GM23248 (cell line): ENCODE data around the gene TSG101.

ENCODE experiments used
- EZH2 ChIP-seq: fragments of 200-600 bp; sonication (generic); IDR thresholded peaks from 2 replicates; pipeline ENCODE4 v1.6.1; 2018; ENCODE audit warnings: antibody characterized with exemption, mild to moderate bottlenecking; ENCODE audit not compliant: insufficient read depth, poor library complexity, severe bottlenecking
- EZH2phosphoT487 ChIP-seq: fragments of 200-600 bp; sonication (generic); IDR thresholded peaks from 2 replicates; pipeline ENCODE4 v1.6.1; 2018; ENCODE audit warnings: antibody characterized with exemption, moderate library complexity, mild to moderate bottlenecking, low read depth; ENCODE audit not compliant: insufficient read depth

- TF ChIP-seq EZH2 (no peak), EZH2phosphoT487 (no peak)
Observed at GRCh38 chr11:18501629-18502028, 25.1 kb downstream of the TSG101 start.
